PC-3 (cell line): Measurements from ENCODE around the gene UCP2. TPM values are rescaled to one million over a fixed set of nuclear protein-coding genes. Genes with fewer than 3 reads are reported as not detected.

ENCODE experiments used
- ATAC-seq: fragments of 200-7000 bp; cut with Tn5 transposase; 2 replicates; pipeline ENCODE4 v1.9.1; 2020; ENCODE audit warnings: mild to moderate bottlenecking, moderate library complexity
- BruUV-seq: library from RNA; stranded (reverse); fragments of 400-500 nt; replicated peaks from 2 replicates; lab custom pipeline; 2021; lab: Mats Ljungman, UMichigan
- CTCF ChIA-PET: fragments of 300-600 bp; sonication (Branson Sonifier 250); formaldehyde crosslinking; loops from one replicate; lab custom pipeline; 2022; ENCODE audit warnings: antibody characterized with exemption; lab: Charles Lee
- POLR2A ChIA-PET: fragments of 300-600 bp; sonication (Branson Sonifier 250); formaldehyde crosslinking; loops from one replicate; lab custom pipeline; 2022; ENCODE audit warnings: antibody characterized with exemption; ENCODE audit not compliant: unreplicated experiment; lab: Charles Lee
- DNase-seq: peaks from one replicate; pipeline ENCODE4 v3.0.0-alpha.2; 2015
- H2AFZ ChIP-seq: fragments of 300-600 bp; sonication (generic); 2 replicates; pipeline ENCODE4 v1.6.0; 2016; ENCODE audit warnings: antibody characterized with exemption, low read length
- H3F3A ChIP-seq: fragments of 300-600 bp; sonication (generic); one replicate; pipeline ENCODE4 v1.6.0; 2017; ENCODE audit warnings: antibody characterized with exemption, low read length, control low read depth, mild to moderate bottlenecking; ENCODE audit not compliant: unreplicated experiment
- H3K27ac ChIP-seq: fragments of 300-600 bp; sonication (generic); 2 replicates; pipeline ENCODE4 v1.5.1; 2016; ENCODE audit warnings: mild to moderate bottlenecking, low read length
- H3K27me3 ChIP-seq: fragments of 300-600 bp; sonication (generic); 2 replicates; pipeline ENCODE4 v1.6.1; 2016; ENCODE audit warnings: low read length, mixed read lengths
- H3K36me3 ChIP-seq: fragments of 300-600 bp; sonication (generic); 2 replicates; pipeline ENCODE4 v1.6.1; 2016; ENCODE audit warnings: low read depth, mixed run types, low read length, mixed read lengths
- H3K4me1 ChIP-seq: fragments of 300-600 bp; sonication (generic); 2 replicates; pipeline ENCODE4 v1.5.1; 2016; ENCODE audit warnings: low read length; ENCODE audit not compliant: insufficient read depth
- H3K4me2 ChIP-seq: fragments of 300-600 bp; sonication (generic); 2 replicates; pipeline ENCODE4 v1.6.0; 2016; ENCODE audit warnings: low read length
- H3K4me3 ChIP-seq: fragments of 300-600 bp; sonication (generic); 2 replicates; pipeline ENCODE4 v1.5.1; 2016; ENCODE audit warnings: mild to moderate bottlenecking, low read length, mixed read lengths
- H3K79me2 ChIP-seq: fragments of 300-600 bp; sonication (generic); 2 replicates; pipeline ENCODE4 v1.6.1; 2017; ENCODE audit warnings: low read length, mixed read lengths
- H3K9ac ChIP-seq: fragments of 300-600 bp; sonication (generic); 2 replicates; pipeline ENCODE4 v1.6.0; 2016; ENCODE audit warnings: mild to moderate bottlenecking, low read length
- H3K9me2 ChIP-seq: fragments of 300-600 bp; sonication (generic); replicated peaks from 2 replicates; pipeline ENCODE4 v1.6.1; 2016; ENCODE audit warnings: mixed run types, low read length, mixed read lengths
- H3K9me3 ChIP-seq: fragments of 300-600 bp; sonication (generic); 2 replicates; pipeline ENCODE4 v1.6.1; 2016; ENCODE audit warnings: low read length, mixed read lengths
- H4K20me1 ChIP-seq: fragments of 300-600 bp; sonication (generic); 2 replicates; pipeline ENCODE4 v1.6.1; 2016; ENCODE audit warnings: low read length, mixed read lengths
- EZH2 ChIP-seq: fragments of 300-600 bp; sonication (generic); IDR thresholded peaks from one replicate; pipeline ENCODE4 v1.6.1; 2017; ENCODE audit warnings: antibody characterized with exemption, mild to moderate bottlenecking, low read length; ENCODE audit not compliant: unreplicated experiment
- EZH2phosphoT487 ChIP-seq: fragments of 300-600 bp; sonication (generic); IDR thresholded peaks from 2 replicates; pipeline ENCODE4 v1.6.1; 2018; ENCODE audit warnings: mild to moderate bottlenecking, antibody characterized with exemption, low read length, borderline replicate concordance
- intact Hi-C: fragments of 100-400 bp; cut with micrococcal nuclease; formaldehyde crosslinking; loops from 2 replicates; pipeline ENCODE4 v1.9.0; 2023
- total RNA-seq: library from RNA; depleted of rRNA; stranded (reverse); fragments of >200 nt; gene quantifications from 2 replicates; pipeline ENCODE4 v1.2.3, GENCODE V29; 2014
- TF ChIP-seq, protein P1 (sequence below): fragments of 300-600 bp; sonication (generic); conservative IDR thresholded peaks from 2 replicates; pipeline ENCODE4 v1.5.1; 2017; ENCODE audit warnings: antibody characterized with exemption, low read depth, mild to moderate bottlenecking, low read length

Gene UCP2
- total RNA-seq, 1 experiment from 2014 or later, result 6.4 TPM

DNA sequence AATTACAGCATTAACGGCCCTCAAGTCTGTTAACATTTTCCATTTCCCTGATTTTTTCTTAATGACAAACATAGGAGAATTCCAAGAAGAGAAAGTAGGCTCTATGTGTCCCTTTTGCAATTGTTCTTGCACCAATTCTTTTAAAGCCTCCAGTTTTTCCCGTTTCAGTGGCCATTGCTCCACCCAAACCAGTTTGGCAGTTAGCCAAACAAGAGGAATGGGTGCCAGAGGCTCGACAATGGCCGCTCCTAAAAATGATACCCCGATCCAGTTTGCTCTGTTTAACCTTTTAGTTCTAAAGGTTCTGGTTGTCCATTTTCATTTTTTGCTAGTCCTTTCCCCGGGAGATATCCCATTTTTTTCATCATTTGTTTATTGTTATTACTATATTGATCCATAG lies 38.6 kb downstream of the UCP2 start:
- TF ChIP-seq EZH2phosphoT487, result no peak
- Histone ChIP-seq H4K20me1 (no peaks in the 10 kb centered on the region), H3F3A (no peaks in the 10 kb centered on the region), H3K36me3 (peaks cover 12% of the 10 kb centered on the region; the same call in 1 of the 2 replicates), H3K9me3 (0 out of 2 replicates have a peak, but pooled peaks cover under 1% of the 10 kb centered on the region), H3K4me2 (no peak overlapping the region), H3K9me2 (no peaks in the 10 kb centered on the region), H2AFZ (no peak overlapping the region), H3K27me3 (no peaks in the 10 kb centered on the region), H3K27ac (no peak overlapping the region), H3K4me3 (no peak overlapping the region), H3K79me2 (no peaks in the 10 kb centered on the region), H3K9ac (no peak overlapping the region), H3K4me1 (no peaks in the 10 kb centered on the region)
- POLR2A ChIA-PET, result no interaction called here
- CTCF ChIA-PET, result no interaction called here
- DNase-seq (no peak), ATAC-seq (no peak)
- BruUV-seq, result no TSS peak
- intact Hi-C loops, result no loop called here

DNA sequence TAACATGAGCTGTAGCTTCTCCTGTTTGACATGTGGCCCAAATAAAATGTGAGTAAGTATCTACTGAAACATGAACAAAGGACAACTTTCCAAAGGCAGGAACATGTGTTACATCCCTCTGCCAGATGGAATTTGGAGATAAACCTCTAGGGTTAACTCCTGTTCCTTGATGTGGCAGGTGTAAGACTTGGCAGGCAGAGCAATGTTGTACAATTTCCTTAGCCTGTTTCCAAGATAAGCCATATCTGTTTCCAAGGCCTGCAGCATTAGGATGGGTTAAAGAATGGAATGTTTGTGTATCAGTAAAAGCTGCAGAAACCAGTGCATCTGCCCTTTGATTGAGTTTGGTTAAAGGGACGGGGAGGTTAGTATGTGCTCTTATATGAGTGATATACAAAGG lies 40.6 kb downstream of the UCP2 start:
- no peaks in the 10 kb centered on the region for H3K27me3 ChIP-seq
- CTCF ChIA-PET, result no interaction called here
- H3K9me2 ChIP-seq, result no peaks in the 10 kb centered on the region
- ATAC-seq (no peak), DNase-seq (no peak)
- H3F3A ChIP-seq, result no peaks in the 10 kb centered on the region
- no peaks in the 10 kb centered on the region for H3K4me1 ChIP-seq
- no peak overlapping the region for H3K9ac ChIP-seq
- 0 out of 2 replicates have a peak, but pooled peaks cover 7% of the 10 kb centered on the region for H3K9me3 ChIP-seq
- intact Hi-C loops, result no loop called here
- no peak overlapping the region for H3K4me2 ChIP-seq
- no peaks in the 10 kb centered on the region for H3K79me2 ChIP-seq
- H2AFZ ChIP-seq, result no peak overlapping the region
- H3K4me3 ChIP-seq, result no peak overlapping the region
- POLR2A ChIA-PET, result interaction anchor here (0.6 kb wide), 1 partner anchor 14 kb away, joined by 4 read pairs; no protein-coding TSS in a partner anchor
- peaks cover 12% of the 10 kb centered on the region; the same call in 1 of the 2 replicates for H3K36me3 ChIP-seq
- H3K27ac ChIP-seq, result no peak overlapping the region
- no peaks in the 10 kb centered on the region for H4K20me1 ChIP-seq
- no peak for TF ChIP-seq EZH2
- TF ChIP-seq EZH2phosphoT487, result no peak
- TF ChIP-seq, protein P1, sequence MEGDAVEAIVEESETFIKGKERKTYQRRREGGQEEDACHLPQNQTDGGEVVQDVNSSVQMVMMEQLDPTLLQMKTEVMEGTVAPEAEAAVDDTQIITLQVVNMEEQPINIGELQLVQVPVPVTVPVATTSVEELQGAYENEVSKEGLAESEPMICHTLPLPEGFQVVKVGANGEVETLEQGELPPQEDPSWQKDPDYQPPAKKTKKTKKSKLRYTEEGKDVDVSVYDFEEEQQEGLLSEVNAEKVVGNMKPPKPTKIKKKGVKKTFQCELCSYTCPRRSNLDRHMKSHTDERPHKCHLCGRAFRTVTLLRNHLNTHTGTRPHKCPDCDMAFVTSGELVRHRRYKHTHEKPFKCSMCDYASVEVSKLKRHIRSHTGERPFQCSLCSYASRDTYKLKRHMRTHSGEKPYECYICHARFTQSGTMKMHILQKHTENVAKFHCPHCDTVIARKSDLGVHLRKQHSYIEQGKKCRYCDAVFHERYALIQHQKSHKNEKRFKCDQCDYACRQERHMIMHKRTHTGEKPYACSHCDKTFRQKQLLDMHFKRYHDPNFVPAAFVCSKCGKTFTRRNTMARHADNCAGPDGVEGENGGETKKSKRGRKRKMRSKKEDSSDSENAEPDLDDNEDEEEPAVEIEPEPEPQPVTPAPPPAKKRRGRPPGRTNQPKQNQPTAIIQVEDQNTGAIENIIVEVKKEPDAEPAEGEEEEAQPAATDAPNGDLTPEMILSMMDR, result no peak
- no TSS peak for BruUV-seq

DNA sequence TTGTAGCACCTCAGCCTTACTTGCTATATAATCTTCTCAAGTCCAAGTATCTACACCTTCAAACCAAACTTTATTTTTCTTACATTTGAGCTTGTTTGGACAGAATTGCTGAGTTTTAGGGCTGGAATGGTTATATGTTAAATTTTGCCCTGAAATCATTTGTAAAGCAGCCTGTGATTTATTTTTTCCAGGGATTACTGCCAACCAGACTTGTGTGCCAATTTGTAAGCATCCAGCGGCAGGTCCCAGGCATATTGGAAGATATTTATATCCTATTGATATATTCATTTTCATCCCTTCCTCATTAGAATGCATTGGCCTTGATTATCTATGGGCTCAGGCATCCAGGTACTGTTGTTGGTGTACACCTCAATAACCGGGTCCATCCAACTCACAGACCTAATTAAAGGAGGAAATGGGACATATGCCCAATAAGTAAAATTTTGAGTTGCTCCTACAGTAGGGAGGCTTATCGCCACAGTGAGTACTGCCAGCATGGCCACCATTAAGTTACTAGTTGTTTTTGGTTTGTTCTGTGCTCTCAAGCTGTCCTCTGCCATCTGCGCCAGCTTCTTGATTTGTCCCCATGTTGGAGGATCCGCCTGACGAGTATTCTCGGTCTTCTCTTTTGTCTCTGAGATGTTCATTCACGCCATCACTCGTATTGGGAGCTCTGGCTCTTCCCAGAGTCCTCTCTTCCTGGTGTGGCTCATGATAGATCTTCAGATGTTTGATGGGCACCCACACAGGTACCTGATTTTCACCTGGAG lies 41.7 kb downstream of the UCP2 start:
- TF ChIP-seq, protein P1, result no peak
- TF ChIP-seq EZH2 (no peak), EZH2phosphoT487 (no peak)
- CTCF ChIA-PET, result no interaction called here
- Histone ChIP-seq H3K9me3 (0 out of 2 replicates have a peak, but pooled peaks cover 7% of the 10 kb centered on the region), H3K9me2 (no peaks in the 10 kb centered on the region), H3K79me2 (no peaks in the 10 kb centered on the region), H3K9ac (no peak overlapping the region), H3K27ac (no peak overlapping the region), H3K27me3 (no peaks in the 10 kb centered on the region), H3K36me3 (peaks cover 12% of the 10 kb centered on the region; the same call in 1 of the 2 replicates), H3F3A (no peaks in the 10 kb centered on the region), H3K4me2 (no peak overlapping the region), H4K20me1 (no peaks in the 10 kb centered on the region), H3K4me3 (no peak overlapping the region), H3K4me1 (no peaks in the 10 kb centered on the region), H2AFZ (no peak overlapping the region)
- no TSS peak for BruUV-seq
- intact Hi-C loops, result no loop called here
- DNase-seq, result no peak
- POLR2A ChIA-PET, result no interaction called here
- ATAC-seq, result no peak
